Neural cell (in vitro differentiated cells): ENCODE measurements around the gene PPP3R1.

Experiments used
- CTCF ChIP-seq: fragments of 450-650 bp; IDR thresholded peaks from 2 replicates; pipeline ENCODE4 v1.5.1; 2014; ENCODE audit warnings: antibody characterized with exemption, mild to moderate bottlenecking, moderate library complexity; ENCODE audit not compliant: poor library complexity, severe bottlenecking
- EP300 ChIP-seq: fragments of 450-650 bp; conservative IDR thresholded peaks from 2 replicates; pipeline ENCODE4 v1.6.1; 2014; ENCODE audit warnings: antibody characterized with exemption, mild to moderate bottlenecking, moderate library complexity; ENCODE audit not compliant: poor library complexity, severe bottlenecking
- EZH2 ChIP-seq: fragments of 200-600, 300-800 bp; shearing (Covaris generic), sonication (generic); IDR thresholded peaks from 2 replicates; pipeline ENCODE4 v1.6.1; 2014; ENCODE audit warnings: antibody characterized with exemption, low read length, borderline replicate concordance, mild to moderate bottlenecking; ENCODE audit not compliant: insufficient read depth, poor library complexity, severe bottlenecking
- MXI1 ChIP-seq: fragments of 450-650 bp; conservative IDR thresholded peaks from 2 replicates; pipeline ENCODE4 v1.6.1; 2014; ENCODE audit warnings: antibody characterized with exemption, mild to moderate bottlenecking; ENCODE audit not compliant: poor library complexity, severe bottlenecking
- RAD21 ChIP-seq: fragments of 450-650 bp; conservative IDR thresholded peaks from 2 replicates; pipeline ENCODE4 v1.6.1; 2014; ENCODE audit warnings: antibody characterized with exemption, mild to moderate bottlenecking, moderate library complexity
- TF ChIP-seq, protein P1 (sequence below): IDR thresholded peaks from 2 replicates; pipeline ENCODE4 v1.6.1; 2012; ENCODE audit warnings: borderline replicate concordance

DNA sequence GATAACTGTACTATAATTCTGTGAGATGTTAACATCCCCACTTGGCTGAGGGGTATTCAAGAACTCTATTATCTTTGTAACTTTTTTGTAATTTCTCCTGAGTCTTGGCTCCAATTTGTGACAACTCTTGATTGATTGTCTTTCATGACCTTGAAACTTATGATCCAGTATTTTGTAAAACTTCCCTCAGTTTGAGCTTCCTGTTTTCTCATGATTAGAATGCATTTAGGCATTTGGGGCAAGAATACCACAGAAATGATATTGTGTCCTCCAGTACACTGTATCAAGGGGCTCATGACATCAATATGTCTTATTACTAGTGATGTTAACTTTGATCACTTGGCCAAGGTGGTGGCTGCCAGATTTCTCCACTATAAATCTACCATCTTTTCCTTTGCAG, 57.2 kb downstream of the PPP3R1 start:
- TF ChIP-seq EP300 = no peak
- TF ChIP-seq CTCF = no peak
- TF ChIP-seq, protein P1, sequence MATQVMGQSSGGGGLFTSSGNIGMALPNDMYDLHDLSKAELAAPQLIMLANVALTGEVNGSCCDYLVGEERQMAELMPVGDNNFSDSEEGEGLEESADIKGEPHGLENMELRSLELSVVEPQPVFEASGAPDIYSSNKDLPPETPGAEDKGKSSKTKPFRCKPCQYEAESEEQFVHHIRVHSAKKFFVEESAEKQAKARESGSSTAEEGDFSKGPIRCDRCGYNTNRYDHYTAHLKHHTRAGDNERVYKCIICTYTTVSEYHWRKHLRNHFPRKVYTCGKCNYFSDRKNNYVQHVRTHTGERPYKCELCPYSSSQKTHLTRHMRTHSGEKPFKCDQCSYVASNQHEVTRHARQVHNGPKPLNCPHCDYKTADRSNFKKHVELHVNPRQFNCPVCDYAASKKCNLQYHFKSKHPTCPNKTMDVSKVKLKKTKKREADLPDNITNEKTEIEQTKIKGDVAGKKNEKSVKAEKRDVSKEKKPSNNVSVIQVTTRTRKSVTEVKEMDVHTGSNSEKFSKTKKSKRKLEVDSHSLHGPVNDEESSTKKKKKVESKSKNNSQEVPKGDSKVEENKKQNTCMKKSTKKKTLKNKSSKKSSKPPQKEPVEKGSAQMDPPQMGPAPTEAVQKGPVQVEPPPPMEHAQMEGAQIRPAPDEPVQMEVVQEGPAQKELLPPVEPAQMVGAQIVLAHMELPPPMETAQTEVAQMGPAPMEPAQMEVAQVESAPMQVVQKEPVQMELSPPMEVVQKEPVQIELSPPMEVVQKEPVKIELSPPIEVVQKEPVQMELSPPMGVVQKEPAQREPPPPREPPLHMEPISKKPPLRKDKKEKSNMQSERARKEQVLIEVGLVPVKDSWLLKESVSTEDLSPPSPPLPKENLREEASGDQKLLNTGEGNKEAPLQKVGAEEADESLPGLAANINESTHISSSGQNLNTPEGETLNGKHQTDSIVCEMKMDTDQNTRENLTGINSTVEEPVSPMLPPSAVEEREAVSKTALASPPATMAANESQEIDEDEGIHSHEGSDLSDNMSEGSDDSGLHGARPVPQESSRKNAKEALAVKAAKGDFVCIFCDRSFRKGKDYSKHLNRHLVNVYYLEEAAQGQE = no peak
- TF ChIP-seq MXI1 = no peak
- TF ChIP-seq EZH2 = no peak
- no peak for TF ChIP-seq RAD21
